Left cardiac atrium (tissue), 4 donors: ENCODE measurements around the gene ATP6V0A1. TPM values are rescaled to one million over a fixed set of nuclear protein-coding genes. Genes with fewer than 3 reads are reported as not detected.
A peak's percentile ranks its signal among the peaks of the same experiment; 100 is the strongest.
"Not testable (repeated sequence)": the region's sequence is repeated elsewhere in the genome, so short reads cannot be mapped to it uniquely, and the experiment has no call there.

Experiments
- ATAC-seq, 2 donors: fragments of 200-7000 bp; cut with Tn5 transposase; one replicate each; pipeline ENCODE4 v1.9.1; 2020; ENCODE audit warnings: mild to moderate bottlenecking in 2 of 2, moderate library complexity in 2 of 2
- DNase-seq: peaks from one replicate; pipeline ENCODE4 v3.0.0-alpha.2; 2020
- intact Hi-C, 2 donors: fragments of 100-400 bp; cut with DNase I; formaldehyde crosslinking; loops; one replicate each; pipeline versions ENCODE4 v1.14.1 to v1.15.1; 2022 to 2023
- total RNA-seq, 2 donors: library from RNA; stranded (reverse); fragmentation: NEBNext Ultra II Directional; extraction: Animal tissue kit (Norgen Biotek cat#: 25700); gene quantifications; one replicate each; pipeline ENCODE4 v1.2.1, GENCODE V29; 2021
- donor health status: DM: no; HTN: yes; CAD: no.
- donor health status: DM: no; HTN: yes; CAD: no; lungs with severe emphysema.
- donor health status: DM: yes; HTN: yes; CAD: no.
- donor health status: Dilated cardiomyopathy.

ATP6V0A1 gene
- total RNA-seq, 2 donors from 2014 or later: 40.3 to 55.4 TPM

GRCh38 chr17:42459801-42460281 lies 1.2 kb downstream of the ATP6V0A1 start:
- intact Hi-C loops: loop anchor here in 1 of 2 donors (10.0 kb wide), 1 partner anchor 55 kb away; no protein-coding TSS in a partner anchor
- DNase-seq (no peak), ATAC-seq (peak; percentile 20 to 38)

- DNase-seq (no peak), ATAC-seq (no peak)
- intact Hi-C loops: no loop called here
Measured at GRCh38 chr17:42460371-42460770, 1.7 kb downstream of the ATP6V0A1 start.

GRCh38 chr17:42463976-42464400 lies 5.3 kb downstream of the ATP6V0A1 start:
- DNase-seq: no peak
- no peak for ATAC-seq
- intact Hi-C loops: no loop called here

- intact Hi-C loops: no loop called here
- DNase-seq (no peak), ATAC-seq (no peak)
Measured at GRCh38 chr17:42467889-42468288, 9.2 kb downstream of the ATP6V0A1 start.

- no peak for DNase-seq
- no peak for ATAC-seq
- intact Hi-C loops: no loop called here
Measured at GRCh38 chr17:42472709-42473521, 14.2 kb downstream of the ATP6V0A1 start.

- DNase-seq (no peak), ATAC-seq (no peak)
- intact Hi-C loops: no loop called here
Measured at GRCh38 chr17:42474276-42474675, 15.6 kb downstream of the ATP6V0A1 start.

- DNase-seq: no peak
- no peak for ATAC-seq
- intact Hi-C loops: no loop called here
Measured at GRCh38 chr17:42475121-42475520, 16.4 kb downstream of the ATP6V0A1 start.

GRCh38 chr17:42475835-42476234 lies 17.2 kb downstream of the ATP6V0A1 start:
- ATAC-seq: peak in 1 of 2 donors; percentile 22
- intact Hi-C loops: no loop called here
- no peak for DNase-seq

- DNase-seq (no peak), ATAC-seq (no peak)
- intact Hi-C loops: no loop called here
Measured at GRCh38 chr17:42476411-42476810, 17.7 kb downstream of the ATP6V0A1 start.

GRCh38 chr17:42477173-42477572 lies 18.5 kb downstream of the ATP6V0A1 start:
- ATAC-seq (no peak), DNase-seq (no peak)
- intact Hi-C loops: no loop called here

GRCh38 chr17:42477824-42478223 lies 19.1 kb downstream of the ATP6V0A1 start:
- DNase-seq, ATAC-seq, intact Hi-C loops: not testable (repeated sequence)

- intact Hi-C loops: no loop called here
- ATAC-seq (peak; percentile 51 to 79), DNase-seq (no peak)
Measured at GRCh38 chr17:42484304-42484703, 25.6 kb downstream of the ATP6V0A1 start.

- no peak for DNase-seq
- intact Hi-C loops: no loop called here
- ATAC-seq: no peak
Measured at GRCh38 chr17:42485680-42486079, 27.0 kb downstream of the ATP6V0A1 start.

GRCh38 chr17:42488032-42488431 lies 29.4 kb downstream of the ATP6V0A1 start:
- intact Hi-C loops: no loop called here
- ATAC-seq (no peak), DNase-seq (no peak)

- intact Hi-C loops: no loop called here
- no peak for ATAC-seq
- no peak for DNase-seq
Measured at GRCh38 chr17:42493319-42493718, 34.6 kb downstream of the ATP6V0A1 start.

- intact Hi-C loops: no loop called here
- ATAC-seq (no peak), DNase-seq (no peak)
Measured at GRCh38 chr17:42494673-42495072, 36.0 kb downstream of the ATP6V0A1 start.

- intact Hi-C loops: no loop called here
- DNase-seq (no peak), ATAC-seq (no peak)
Measured at GRCh38 chr17:42498828-42499227, 40.1 kb downstream of the ATP6V0A1 start.

GRCh38 chr17:42502091-42502490 lies 43.4 kb downstream of the ATP6V0A1 start:
- intact Hi-C loops: no loop called here
- no peak for DNase-seq
- ATAC-seq: no peak

- intact Hi-C loops: no loop called here
- no peak for ATAC-seq
- no peak for DNase-seq
Measured at GRCh38 chr17:42502926-42503325, 44.2 kb downstream of the ATP6V0A1 start.

GRCh38 chr17:42507671-42508070 lies 49.0 kb downstream of the ATP6V0A1 start:
- intact Hi-C loops: no loop called here

More at GRCh38 chr17:42507671-42508070, 49.0 kb downstream of the ATP6V0A1 start:
- ATAC-seq (no peak), DNase-seq (no peak)
